ENCODE measurements around the gene ZNF616.

Gene ZNF616

DNA sequence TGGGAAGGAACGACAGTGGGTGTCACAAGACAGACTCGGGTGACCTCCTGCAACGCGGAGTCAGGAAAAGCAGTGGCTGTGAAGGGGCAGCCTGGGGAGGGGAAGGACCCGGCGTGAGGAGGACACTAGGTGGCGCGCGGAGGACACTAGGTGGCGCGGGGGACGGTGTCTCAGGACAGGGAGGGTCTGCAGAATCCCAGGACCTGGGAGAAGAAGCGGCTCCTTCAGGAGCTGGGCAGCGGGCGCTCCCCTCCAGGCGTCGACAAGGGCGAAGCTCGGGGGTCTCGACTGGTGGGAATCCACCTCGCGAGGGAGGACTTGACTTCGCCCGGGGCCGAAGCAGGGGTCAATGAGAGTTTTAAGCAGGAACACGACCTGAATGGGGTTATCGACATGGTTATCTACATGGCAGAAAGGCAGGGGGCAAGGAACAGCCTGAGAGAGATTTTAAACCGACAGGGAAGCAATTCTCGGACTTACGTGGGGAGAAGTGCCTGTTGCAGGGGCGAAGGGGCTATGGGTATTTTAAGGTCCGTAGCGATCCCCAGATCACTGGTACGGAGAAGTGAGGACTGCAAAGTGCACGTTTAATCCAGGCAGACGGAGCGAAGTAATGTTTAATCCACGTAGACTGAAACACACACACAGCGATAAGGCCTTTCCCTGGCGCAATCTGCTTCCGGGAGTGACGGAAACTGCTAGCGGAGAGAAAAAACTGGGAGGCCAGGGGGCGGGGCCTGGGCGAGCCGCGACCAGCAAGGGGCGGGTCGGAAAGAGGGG is at the start of gene ZNF616:
Gene ZNF616 (minus strand): TSS at position 687 of the 780 bp plus-strand sequence. CDS start 9,426 bp downstream, outside the sequence.
- peak; percentile 99 for DNase-seq

DNA sequence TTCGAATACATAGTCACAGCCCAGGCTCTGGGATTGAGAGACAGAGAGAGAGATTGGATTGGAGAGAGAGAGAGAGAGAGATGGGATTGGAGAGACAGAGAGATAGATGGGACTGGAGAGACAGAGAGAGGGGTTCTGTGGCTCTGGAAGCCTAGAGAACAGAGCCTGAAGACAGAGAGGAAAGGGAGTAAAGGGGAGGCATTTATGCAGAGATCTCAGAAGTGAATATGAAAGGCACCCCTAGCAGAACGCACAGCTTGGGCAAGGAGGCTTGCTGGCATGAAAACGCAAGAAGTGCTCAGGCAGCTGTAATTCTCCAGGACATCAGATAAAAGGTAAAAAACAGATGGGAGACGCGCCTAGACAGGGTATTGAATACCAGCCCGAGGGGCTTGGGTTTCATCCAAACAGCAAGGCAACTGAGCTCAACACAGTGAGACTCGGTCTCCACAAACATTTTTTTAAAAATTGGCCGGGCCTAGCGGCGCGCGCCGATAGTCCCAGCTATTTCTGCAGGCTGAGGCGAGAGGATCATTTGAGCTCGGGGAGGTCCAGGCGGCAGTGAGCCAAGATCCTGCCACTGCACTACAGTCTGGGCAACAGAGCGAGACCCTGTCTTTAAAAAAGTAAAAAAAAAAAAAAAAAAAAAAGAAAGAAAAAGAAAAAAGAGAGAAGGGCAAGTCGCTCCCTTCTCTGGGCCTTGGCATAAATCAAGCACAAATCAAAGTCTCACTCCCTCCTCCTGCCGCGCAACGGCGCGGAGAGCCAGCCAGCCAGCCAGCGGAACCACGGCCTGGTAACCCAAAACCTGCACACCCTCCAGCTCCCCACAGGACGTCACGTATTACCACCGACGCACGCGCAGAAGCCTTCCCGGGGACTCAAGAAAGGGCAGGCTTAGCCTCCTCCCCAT is 49.3 kb upstream of the ZNF616 start:
- peak; percentile 49 for DNase-seq

DNA sequence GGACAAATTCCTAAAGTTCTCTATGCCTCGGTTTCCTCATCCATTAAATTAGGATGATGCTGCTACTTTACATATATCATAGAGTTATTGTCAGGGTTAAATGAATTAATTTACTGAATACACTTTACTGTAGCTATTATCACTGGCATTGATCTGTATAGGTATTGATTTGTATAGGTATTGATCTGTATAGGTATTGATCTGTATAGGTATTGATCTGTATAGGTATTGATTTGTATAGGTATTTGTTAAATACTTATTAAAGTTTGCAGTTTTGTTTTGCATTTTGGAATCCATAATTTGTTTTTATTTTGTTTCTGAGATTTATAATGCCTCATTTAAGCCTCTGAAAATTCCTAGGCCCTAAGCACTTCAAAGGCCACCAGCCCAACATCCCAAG is 47.7 kb upstream of the ZNF616 start:
- DNase-seq: no peak

DNA sequence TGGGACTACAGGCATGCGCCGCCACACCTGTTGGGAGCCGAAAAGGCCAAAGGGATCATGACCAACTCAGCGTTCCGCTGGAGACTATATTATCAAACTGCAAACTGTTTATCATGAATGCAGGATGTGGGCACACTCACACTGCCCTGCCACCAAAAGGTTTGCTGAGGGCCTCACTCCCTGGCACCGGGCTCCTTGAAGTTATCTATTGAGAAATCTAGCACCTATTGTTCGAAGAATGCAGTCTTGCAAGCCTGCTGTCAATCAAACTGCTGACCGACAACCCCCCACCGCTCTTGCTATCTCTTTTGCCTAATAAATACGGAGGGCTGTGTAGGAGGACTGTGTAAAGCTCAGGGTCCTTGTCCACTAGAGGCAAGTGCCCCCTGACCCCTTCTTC is 36.8 kb upstream of the ZNF616 start:
- no peak for DNase-seq

DNA sequence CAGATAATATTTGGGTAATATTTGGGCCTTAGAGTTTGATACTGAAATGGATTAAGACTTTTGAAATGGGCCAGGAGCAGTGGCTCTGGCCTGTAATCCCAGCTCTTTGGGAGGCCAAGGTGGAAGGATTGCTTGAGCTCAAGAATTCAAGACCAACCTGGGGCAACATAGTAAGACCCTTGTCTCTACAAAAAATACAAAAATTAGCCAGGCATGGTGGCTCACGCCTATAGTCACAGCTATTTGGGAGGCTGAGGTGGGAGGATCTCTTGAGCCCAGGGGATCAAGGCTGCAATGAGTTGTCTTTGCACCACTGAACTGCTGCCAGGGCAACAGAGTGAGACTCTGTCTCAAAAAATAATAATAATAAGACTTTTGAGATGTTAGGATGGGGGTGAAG is 32.6 kb upstream of the ZNF616 start:
- no peak for DNase-seq

DNA sequence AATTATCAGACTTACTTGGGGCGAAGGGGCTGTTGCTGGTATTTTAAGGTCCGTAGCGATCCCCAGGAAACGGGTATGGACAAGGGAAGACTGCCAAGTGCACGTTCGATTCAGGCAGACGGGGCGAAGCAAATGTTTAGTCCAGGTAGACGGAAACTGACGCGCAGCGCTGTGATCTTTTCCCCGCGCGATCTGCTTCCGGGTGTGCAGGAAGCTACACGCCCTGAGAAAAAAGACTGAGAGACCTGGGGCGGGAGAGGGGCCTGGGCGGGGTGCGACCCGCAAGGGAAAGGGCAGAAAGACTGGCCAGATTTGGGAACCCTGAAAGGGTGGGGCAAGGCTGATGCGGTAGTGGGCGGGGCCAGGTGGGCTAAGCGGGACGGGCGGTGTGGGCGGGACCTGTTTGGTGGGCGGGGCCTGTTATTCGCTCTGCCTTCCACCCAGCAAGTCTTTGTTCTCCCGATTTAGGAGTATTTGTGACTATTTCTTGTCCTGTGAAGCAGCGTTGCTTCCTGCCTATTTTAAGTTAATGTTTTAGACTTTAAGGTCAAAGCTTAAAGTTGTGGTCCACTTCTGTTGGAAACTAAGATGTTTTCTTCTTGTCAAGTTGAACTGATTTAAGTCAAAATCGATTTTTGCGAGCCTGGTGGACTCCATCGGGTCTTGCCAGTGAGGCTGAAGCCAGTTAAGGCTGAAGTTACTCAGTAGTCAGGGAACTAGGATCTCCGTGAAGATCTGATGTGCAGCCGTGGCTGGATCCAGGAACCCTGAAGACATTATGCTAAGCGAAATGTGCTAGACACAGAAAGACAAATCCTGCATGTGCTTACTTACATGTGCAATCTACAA is 31.8 kb upstream of the ZNF616 start, which contains the start of gene ZNF836:
Gene ZNF836 (minus strand): TSS at position 301 of the 849 bp plus-strand sequence. CDS start 3,549 bp downstream, outside the sequence.
- peak; percentile 87 for DNase-seq

DNA sequence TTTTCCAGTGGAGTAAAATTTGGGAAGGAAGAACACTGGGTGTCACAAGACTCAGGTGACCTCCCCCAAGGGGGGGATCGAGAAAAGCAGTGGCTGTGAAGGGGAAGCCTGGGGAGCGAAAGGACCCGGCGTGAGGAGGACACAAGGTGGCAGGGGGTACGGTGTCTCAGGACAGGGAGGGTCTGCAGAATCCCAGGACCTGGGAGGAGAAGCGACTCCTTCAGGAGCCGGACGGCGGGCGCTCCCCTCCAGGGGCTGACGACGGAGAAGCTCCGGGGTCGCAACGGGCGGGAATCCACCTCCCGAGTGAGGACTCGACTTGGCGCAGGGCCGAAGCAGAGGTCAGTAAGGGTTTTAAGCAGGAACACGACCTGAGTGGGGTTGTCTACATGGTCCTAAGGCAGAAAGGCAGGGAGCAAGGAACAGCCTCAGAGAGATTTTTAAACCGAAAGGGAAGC is 31.2 kb upstream of the ZNF616 start:
- no peak for DNase-seq

DNA sequence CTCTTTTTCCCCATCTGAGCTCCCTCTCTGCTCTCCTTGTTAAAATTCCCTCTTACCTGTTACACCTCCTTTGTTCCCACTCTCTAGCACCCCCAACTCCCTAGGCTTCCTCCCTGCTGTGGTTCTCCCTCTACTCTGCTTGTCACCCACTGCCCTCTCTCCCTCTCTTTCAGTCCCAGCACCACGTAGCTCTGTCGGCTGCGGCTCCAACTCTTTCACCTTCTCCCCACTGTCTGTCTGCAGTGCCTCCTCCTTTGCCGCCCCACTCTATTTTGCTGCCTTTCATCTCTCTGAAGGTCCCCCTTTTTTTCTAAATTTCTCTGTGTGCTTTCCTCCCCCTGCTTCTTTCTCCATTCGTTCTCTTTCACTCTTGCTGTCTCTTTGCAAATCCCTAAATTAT is 30.6 kb upstream of the ZNF616 start:
- DNase-seq: no peak

DNA sequence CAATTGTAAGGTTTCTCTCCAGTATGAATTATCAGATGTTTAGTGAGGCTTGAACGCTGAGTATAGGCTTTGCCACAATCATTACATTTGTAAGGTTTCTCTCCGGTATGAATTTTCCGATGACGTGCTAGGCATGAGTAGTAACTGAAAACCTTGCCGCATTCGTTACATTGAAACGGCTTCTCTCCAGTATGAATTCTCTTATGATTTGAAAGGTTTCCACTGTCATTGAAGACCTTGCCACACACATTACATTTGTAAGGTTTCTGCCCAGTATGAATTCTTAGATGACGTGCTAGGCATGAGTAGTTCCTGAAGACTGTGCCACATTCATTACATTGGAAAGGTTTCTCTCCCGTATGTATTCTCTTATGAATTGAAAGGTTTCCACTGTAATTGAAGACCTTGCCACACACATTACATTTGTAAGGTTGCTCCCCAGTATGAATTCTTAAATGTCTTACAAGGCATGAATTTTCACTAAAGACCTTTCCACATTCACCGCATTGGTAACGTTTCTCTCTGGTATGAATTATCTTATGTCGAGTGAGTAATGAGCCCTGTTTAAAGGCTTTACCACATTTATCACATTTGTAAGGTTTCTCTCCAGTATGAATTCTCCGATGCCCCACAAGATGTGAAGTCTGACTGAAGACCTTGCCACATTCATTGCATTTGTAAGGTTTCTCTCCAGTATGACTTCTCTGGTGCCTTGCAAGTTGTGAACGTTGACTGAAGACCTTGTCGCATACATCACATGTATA is 16.0 kb upstream of the ZNF616 start:
- DNase-seq: no peak

DNA sequence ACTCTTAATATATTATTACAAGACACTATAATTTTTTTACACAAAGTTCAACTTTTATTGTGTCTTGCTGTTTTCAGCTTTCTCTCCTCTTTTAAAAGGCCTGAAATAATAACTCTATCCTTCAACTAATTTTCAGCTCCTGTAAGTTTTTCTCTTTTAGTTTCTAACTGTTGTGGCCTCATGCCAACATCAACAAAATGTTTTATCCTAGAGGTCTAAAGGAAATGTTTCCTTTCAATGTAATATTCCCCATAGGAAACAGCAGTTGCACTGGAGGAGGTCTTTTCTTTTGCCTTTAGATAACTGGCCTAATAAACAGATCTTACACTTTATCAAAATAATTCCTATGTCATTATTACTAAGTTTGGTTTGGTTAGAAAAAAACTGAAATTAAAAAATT is 8.5 kb upstream of the ZNF616 start:
- no peak for DNase-seq

DNA sequence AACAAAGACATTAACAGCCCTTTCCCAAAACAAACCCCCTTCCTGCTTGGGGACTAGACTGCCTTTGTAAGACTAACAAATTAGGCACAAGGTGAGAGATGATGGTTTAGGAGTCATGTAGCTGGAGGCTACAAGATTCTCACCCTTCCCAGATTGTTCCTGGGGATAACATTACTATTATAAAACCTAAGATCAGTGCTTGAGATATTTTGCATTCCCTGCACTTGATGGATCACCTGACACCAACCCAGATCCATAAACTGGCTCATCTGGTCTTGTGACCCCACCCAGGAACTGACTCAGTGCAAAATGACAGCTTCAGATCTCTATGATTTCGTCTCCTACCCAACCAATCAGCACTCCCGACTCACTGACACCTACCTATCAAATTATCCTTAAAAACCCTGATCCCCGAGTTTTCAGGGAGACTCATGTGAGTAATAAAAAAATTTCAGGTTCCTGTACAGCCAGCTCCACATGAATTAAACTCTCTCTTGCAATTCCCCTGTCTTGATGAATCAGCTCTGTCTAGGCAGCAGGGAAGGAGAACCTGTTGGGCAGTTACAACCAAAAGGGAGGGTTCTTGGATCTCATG is 2.4 kb upstream of the ZNF616 start:
- peak; percentile 12 for DNase-seq

DNA sequence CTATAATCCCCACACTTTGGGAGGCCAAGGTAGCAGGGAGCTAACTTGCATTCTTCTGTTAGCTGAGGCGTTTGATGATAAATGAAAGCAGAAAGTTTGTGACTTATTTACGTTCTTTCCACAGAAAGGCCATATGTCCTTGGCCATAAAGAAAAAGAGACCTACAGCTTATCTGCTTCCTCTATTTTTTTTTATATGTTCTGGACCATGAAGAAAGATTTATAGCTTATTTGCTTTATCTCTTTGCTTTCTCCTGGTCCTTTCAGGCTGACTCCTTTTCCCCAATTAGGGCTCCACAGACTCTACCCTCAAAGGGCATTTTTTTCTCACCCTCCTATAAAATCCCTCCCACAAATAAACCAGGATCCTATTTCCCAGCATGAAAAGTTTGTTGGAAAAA is 1.5 kb upstream of the ZNF616 start:
- DNase-seq: peak; percentile 11

DNA sequence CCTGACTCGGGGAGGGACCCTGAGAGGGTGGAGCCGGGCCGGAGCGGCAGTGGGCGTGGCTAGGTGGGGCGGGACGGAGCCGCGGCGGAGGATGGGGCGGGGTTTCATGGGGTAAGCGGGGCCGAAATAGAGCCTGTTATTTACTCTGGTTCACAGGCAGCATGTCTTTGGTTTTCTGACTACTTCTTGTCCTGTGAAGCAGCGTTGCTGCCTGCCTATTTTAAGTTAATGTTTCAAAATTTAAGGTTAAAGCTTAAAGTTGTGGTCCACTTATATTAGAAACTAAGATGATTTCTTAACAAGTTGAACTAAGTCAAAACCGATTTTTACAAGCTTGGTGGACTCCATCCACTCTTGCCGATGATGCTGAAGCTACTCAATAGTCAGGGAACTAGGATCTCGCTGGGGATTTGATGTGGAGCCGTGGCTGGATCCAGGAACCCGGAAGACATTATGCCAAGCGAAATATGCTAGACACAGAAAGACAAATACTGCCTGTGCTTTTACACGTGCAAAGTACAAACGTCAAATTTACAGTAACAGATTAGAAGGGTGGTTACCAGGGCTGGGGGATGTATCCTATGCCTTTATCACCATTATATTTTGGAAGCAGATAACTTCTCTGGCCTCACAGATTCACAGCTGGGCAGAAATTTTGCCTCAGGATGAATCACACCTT is 433 bp upstream of the ZNF616 start:
- DNase-seq: no peak

DNA sequence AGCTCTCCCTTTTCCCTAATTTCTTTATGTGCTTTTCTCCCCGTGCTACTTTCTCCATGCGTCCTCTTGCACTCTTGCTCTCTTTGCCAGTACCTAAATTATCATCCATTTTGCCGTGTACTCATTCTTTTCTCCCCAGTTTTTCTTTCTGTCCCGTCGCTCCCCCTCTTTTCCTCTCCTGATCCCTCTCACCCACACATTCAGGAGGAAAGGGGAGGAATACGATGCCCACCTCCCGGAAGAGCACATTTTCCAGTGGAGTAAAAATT is 821 bp downstream of the ZNF616 start:
- DNase-seq: no peak

DNA sequence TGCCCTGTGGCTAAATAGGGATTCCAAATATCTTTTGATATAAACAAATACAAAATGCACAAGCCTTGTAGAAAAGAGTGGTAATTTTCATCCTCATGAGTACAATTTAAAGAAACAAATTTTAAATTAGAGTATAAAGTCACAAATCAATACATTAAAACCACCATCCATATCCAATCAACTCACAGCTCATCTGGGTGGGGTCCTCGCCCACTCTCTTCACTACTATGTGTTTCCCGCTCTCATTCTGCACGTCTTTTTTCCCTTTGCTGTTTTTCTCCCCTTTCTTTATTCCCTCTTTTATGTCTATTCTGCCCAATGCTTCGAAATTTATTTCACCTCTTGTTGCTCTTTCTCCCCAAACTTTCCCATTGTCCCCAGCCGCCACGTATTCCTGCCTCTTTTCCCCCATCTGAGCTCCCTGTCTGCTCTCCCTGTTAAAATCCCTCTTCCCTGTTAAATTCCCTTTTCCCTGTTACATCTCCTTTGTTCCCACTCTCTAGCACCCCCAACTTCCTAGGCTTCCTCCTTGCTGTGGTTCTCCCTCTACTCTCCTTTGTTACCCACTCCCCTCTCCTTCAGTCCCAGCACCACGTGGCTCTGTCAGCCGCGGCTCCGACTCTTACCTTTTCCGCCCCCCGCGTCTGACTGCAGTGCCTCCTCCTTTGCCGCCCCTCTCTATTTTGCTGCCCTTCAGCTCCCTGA is 1.3 kb downstream of the ZNF616 start:
- DNase-seq: peak; percentile 73

DNA sequence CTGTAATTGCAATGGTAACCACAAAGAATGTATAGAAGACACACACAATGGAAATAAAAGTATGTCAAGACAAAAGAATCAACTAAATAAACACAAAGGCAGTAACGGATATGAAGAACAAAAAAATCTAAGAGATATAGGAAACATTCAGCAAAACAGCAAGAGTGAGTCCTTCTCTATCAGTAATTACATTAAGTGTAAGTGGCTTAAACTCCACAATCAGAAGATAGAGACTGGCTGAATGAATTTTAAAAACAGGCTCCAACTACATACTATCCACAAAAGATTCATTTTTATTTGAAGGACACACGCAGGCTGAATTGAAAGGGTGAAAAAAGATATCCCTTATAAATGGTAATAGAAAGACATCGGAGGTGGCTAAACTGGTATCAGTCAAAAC is 19.5 kb downstream of the ZNF616 start:
- DNase-seq: no peak

DNA sequence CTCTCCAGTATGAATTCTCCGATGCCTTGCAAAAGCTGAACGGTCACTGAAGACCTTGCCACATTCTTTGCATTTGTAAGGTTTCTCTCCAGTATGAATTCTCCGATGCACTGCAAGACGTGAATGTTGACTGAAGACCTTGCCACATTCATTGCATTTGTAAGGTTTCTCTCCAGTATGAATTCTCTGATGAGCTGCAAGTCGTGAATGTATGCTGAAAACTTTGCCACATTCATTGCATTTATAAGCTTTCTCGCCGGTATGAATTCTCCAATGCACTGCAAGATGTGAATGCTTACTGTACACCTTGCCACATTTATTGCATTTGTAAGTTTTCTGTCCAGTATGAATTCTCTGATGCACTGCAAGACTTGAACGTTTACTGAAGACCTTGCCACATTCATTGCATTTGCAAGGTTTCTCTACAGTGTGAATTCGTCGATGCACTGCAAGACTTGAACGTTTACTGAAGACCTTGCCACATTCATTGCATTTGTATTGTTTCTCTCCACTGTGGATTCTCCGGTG is 24.1 kb downstream of the ZNF616 start:
- DNase-seq: no peak

DNA sequence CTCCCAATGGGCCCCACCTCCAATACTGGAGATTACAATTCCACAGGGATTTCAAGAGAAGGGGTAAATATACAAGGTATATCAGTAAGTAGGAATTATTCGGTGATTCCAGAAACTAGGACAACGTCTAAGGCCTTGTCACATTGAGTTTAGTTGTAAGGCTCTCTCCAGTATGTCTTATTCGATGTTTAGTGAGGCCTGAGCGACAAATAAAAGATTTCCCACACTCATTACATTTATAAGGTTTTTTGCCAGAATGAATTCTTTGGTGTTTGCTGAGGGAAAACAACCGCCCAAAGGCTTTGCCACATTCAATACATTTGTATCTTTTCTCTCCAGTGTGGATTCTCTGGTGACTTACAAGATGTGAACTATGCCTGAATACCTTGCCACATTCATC is 25.0 kb downstream of the ZNF616 start:
- DNase-seq: no peak

DNA sequence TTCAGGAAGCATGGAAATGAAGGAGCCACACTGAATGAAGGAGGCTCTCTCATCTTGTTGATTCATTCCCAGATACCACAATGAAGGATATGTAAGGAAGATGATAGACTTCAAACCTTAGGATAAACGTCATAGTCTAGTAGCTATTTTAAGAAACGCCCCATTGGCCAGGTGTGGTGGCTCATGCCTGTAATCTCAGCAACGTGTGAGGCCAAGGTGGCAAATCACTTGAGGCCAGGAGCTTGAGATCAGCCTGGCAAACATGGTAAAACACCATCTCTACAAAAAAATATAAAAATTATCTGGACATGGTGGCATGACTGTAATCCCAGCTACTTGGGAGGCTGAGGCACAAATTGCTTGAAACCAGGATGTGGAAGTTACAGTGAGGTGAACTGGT is 27.1 kb downstream of the ZNF616 start:
- no peak for DNase-seq

DNA sequence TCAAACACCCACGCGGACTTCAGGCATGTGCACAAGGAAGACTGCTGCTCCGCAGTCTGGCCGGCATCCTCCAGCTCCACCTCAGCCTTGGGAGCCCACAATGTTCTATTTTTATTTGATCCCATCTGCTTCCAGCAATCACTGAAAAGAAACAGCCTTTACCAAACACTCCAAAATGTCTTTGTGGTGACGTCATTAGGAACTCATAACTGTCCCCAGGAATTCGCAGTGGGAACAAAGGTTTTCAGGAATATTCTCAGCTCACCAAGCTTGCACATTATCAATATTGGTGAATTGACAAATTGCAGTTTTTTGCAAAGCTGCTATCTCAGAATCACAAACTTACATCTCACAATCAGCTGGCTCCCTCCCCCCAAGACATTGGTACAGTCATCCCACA is 29.0 kb downstream of the ZNF616 start:
- no peak for DNase-seq
